CD1c-positive myeloid dendritic cell (primary cell): Measurements from ENCODE around the gene ASB15.
"Not testable (repeated sequence)": the region's sequence is repeated elsewhere in the genome, so short reads cannot be mapped to it uniquely, and the experiment has no call there.

ENCODE experiments used
- DNase-seq: peaks from one replicate; pipeline ENCODE4 v3.0.0-alpha.2; 2016; ENCODE audit errors: extremely low spot score

Gene ASB15

GRCh38 chr7:123598657-123599056 lies 3.0 kb upstream of the ASB15 start:
- no peak for DNase-seq

GRCh38 chr7:123599766-123600165 lies 1.9 kb upstream of the ASB15 start:
- no peak for DNase-seq

GRCh38 chr7:123600876-123601275 lies 745 bp upstream of the ASB15 start:
- no peak for DNase-seq

GRCh38 chr7:123602648-123603047 lies 1.0 kb downstream of the ASB15 start:
- DNase-seq: no peak

GRCh38 chr7:123604739-123605138 lies 3.1 kb downstream of the ASB15 start:
- no peak for DNase-seq

GRCh38 chr7:123607423-123607975 lies 5.9 kb downstream of the ASB15 start:
- DNase-seq: no peak

- DNase-seq: no peak
Measured at GRCh38 chr7:123608991-123609882, 7.6 kb downstream of the ASB15 start.

GRCh38 chr7:123609883-123610239 lies 8.2 kb downstream of the ASB15 start:
- no peak for DNase-seq

- no peak for DNase-seq
Measured at GRCh38 chr7:123612024-123612423, 10.4 kb downstream of the ASB15 start.

GRCh38 chr7:123615344-123615743 lies 13.7 kb downstream of the ASB15 start:
- no peak for DNase-seq

GRCh38 chr7:123616223-123616622 lies 14.6 kb downstream of the ASB15 start:
- DNase-seq: no peak

- no peak for DNase-seq
Measured at GRCh38 chr7:123621707-123622106, 20.1 kb downstream of the ASB15 start.

- no peak for DNase-seq
Measured at GRCh38 chr7:123622660-123623386, 21.2 kb downstream of the ASB15 start.

- peak; percentile 58 for DNase-seq
Measured at GRCh38 chr7:123624527-123625183, 23.0 kb downstream of the ASB15 start.

GRCh38 chr7:123625254-123625653 lies 23.6 kb downstream of the ASB15 start:
- no peak for DNase-seq

GRCh38 chr7:123627851-123628250 lies 26.2 kb downstream of the ASB15 start:
- DNase-seq: no peak

GRCh38 chr7:123628829-123629228 lies 27.2 kb downstream of the ASB15 start:
- DNase-seq: no peak

- DNase-seq: no peak
Measured at GRCh38 chr7:123629281-123629680, 27.7 kb downstream of the ASB15 start.

- DNase-seq: no peak
Measured at GRCh38 chr7:123632808-123633207, 31.2 kb downstream of the ASB15 start.

GRCh38 chr7:123633553-123633952 lies 31.9 kb downstream of the ASB15 start:
- DNase-seq: no peak

GRCh38 chr7:123634011-123634573 lies 32.5 kb downstream of the ASB15 start:
- not testable (repeated sequence) for DNase-seq
